CD4-positive, alpha-beta T cell treated with Interleukin-4 for 1 hour (primary cell): ENCODE measurements around the gene ADGRB3.
"Not testable (repeated sequence)": the region's sequence is repeated elsewhere in the genome, so short reads cannot be mapped to it uniquely, and the experiment has no call there.

Source experiments
- DNase-seq, 2 donors: peaks; one replicate each; pipeline ENCODE4 v3.0.0-alpha.2; 2020 to 2022

The ADGRB3 gene

DNA sequence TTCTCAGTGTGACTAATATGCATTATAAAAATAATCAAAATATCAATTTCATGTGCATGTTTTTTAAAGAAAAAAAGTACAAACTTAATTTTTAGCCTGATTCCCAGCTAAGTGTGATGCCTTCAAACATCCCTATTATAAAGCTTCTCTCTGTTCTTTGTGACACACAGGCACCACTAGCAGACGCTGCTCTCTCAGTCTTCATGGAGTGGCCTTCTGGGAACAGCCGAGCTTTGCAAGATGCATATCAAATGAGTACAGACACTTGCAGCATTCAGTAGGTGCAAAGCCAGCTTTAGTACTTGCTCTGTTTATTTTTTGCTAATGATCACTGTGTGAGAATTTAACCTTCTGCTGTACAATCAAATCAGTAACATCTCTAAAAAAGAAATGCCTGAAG is 340.0 kb downstream of the ADGRB3 start:
- no peak for DNase-seq

DNA sequence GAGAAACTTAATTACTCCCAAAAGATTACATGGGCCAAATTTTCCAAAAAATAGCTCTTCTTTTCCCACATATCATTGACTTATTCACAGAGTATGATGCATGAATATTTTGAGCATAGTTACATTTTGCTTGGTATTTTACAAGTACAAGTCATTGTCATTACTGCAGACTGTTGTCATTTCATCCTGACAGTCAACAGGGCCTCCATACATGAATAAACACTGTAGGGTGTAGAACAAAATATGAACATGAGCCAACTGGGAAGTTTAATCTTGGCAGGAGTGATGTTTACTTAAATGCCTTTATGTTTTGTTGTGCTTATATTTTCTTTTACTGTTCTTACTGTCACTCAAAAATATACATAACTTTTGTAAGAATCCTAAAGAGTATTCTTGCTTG is 340.7 kb downstream of the ADGRB3 start:
- DNase-seq, result no peak

DNA sequence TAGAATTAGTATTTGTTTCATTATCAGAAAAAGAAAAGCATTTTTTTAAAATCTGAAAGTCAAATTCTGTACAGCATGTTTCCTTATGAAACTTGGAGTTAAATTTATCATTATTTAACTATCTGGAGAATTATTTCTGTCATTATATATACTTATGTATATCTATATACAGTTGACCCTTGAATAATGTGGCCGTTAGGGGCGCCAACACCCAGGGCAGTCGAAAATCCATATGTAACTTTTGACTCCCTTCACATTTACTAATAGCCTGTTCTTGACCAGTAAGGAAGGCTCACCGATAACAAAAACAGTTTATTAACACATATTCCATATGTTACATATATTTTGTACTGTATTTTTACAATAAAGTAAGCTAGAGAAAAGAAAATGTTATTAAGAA is 341.2 kb downstream of the ADGRB3 start:
- no peak for DNase-seq

DNA sequence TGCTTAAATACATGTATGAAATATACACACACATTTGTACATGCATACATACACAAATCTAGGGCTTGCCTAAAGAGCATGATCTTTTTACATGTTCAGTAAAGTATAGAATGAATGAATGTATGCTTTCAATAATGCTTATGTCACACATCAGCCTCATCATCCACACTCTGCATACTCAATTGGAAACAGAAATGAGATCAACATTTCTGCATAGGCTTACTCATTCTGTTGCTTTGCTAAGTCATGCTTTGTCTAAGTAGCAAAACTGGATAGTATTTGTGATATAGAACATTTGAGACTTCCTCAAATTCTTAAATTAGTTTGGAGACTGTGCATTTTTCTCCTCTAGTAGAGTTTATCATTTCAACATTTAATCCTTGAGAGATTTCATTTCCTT is 343.3 kb downstream of the ADGRB3 start:
- no peak for DNase-seq

DNA sequence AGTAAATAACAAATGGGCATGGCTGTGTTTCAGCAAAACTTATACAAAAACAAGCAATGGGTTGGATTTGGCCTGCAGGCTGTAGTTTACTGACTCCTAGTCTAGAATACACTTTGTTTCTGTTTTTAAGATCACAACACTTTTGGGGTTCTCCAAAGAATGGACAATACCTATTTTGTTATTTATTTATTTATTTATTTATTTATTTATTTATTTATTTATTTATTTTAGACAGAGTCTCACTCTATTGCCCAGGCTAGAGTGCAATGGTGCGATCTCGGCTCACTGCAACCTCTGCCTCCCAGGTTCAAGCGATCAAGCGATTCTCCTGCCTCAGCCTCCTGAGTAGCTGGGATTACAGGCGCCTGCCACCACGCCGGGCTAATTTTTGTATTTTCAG is 346.6 kb downstream of the ADGRB3 start:
- not testable (repeated sequence) for DNase-seq

DNA sequence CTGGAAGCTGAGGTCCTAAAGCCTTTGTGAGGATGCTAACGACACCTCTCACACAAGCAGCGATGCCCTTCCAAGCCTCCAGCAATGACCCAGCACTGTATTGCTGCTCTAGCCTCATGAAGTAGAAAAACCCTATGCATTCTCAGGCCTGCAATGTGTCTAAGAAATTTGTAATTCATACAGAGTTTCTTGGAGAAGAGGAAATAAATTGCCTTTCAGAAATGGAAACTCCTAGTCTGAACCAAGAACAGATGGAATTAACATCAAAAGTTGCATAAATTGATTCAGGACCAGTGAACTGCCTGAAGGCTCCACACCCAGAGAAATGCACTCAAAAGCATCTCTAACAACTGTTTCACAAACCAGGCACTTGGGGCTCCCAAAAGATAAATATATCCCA is 353.6 kb downstream of the ADGRB3 start:
- no peak for DNase-seq

DNA sequence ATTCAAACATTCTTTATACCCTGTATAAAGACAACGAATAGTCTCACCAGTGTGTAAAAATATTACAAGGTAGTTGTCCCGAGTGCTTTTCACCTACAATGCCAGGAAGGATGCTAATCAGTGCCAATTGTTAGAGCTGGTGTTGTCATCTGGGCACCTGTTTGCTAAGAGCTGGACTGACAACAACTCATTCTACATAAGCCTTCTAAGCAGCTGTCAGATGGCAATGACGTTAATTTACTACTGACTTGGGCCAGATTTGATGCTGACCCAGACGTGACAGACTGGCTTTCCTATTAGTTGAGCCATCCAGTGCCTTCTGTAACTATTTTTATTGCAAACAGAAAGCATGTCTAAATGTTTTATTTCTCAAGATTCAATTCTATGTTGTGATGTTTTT is 355.2 kb downstream of the ADGRB3 start:
- DNase-seq, result no peak

DNA sequence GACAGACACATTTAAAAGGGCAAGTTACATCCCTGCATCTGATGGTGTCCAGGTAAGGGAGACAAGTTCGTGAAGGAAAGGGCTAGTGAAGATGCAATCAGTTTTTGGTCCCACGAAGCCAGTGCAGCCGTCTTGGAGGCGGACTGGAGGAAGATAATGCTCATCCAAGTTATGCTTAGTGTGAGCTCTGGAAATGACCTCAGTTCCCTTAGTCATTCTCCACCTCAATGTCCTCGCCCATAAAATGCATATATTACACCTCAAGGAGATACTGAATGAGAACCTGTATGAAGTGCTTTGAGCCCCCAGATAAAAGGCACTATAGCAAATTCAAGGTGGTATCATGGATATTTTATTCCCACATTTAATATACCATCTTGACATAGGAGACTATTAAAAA is 358.8 kb downstream of the ADGRB3 start:
- no peak for DNase-seq

DNA sequence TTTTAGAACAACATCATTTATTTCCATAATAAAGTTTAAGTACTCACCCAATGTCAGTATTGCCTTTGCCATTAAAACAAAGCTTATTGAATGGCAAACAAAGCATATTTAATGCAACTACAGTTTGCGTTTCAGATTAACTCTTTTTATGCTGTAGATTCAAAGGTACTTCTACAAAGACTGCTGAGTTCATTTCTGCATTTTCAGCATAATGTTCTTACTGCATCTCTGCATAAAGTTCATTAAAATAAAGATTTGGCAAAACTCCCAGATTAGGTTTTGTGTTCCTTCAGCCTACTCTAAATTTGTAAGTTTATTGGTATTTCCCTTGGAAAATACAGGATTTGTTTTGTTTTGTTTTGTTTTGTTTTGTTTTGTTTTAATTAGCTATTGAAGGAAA is 359.4 kb downstream of the ADGRB3 start:
- no peak for DNase-seq

DNA sequence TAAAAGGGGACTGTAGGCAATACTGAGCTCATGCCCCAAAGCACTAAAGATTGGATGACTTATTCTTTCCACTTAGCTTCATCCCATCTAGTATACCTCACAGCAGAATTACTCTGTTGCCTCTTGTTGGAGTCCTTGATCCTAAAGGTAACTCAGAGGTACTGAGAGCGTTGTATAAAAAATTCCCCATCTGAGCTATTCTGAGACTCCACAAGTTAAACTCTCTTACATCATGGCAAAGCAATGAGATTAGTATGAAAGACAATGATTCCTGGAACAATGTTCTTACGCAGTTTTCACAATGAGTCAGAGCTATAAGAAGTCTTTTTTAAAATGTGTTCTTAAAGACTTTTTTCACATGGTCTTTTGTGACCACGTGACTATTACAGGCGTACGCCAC is 370.1 kb downstream of the ADGRB3 start:
- DNase-seq, result no peak

DNA sequence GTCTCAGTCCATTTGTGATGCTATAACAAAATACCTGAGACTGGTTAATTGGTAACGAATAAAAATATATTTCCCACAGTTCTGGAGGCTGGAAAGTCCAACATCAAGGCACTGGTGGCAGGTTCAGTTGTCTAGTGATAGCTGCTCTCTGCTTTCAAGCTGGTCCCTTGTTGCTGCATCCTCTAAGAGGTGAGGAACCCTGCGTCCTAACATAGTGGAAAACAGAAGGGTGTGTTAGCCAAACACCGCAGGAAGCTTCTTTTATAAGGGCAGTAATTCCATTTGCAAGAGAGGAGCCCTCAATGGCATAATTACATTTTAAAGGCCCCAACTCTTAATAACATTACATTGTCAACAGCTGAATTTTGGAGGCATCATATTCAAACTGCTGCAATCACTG is 372.7 kb downstream of the ADGRB3 start:
- no peak for DNase-seq

DNA sequence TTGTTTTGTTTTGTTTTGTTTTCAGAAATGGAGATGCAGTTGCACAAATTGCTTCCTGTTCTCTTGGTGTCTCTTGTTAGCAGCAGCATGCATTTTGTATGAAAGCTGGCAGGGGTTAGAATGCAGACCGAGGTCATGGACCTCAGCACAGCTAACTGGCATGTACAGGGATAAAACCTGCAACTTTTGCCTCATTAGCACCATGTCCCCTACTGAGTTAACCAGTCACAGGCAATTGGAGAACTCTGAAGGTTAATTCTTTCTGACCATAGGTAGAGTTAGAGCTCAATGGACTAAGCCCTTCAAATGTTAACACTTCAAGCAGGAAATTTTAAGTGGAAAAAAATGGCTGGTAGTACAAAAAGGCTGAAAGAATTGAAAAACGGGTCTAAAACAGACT is 377.1 kb downstream of the ADGRB3 start:
- DNase-seq, result no peak

DNA sequence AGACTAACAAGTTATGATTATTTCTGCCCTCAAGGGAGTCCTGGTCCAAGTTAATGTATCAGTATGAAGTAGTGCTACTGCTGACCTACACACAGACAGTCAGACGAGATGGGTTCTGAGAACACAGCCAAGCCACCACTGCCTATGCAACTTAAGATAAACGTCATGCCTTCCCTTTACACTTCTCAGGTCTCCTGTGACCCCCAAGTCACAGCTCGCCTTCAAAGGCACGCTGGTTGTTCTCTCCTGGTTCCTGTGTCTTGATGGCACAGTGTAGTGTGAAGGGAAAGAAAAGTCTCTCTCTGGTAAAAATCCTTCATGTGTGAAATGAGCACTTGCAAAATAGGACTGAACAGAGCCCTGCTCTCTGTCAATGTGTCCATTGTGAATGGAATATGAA is 377.8 kb downstream of the ADGRB3 start:
- no peak for DNase-seq

DNA sequence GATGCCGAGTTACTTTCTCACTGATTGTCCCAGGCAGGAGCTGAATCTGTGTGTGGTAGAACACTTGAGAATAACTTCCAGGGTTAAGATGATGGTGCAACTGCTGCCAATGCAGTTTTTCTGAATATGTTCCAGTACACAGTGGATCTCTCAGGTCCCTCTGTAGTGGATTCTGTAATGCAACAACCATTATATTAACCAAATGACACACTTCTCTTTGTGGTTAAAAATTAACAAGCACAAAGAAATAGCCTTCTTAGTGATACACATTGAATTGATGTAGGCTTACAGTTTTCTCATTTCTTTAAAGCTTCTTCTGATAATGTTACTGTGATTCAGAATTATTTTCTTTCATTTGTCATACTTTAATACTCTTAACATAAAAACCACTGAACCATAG is 383.8 kb downstream of the ADGRB3 start:
- no peak for DNase-seq

DNA sequence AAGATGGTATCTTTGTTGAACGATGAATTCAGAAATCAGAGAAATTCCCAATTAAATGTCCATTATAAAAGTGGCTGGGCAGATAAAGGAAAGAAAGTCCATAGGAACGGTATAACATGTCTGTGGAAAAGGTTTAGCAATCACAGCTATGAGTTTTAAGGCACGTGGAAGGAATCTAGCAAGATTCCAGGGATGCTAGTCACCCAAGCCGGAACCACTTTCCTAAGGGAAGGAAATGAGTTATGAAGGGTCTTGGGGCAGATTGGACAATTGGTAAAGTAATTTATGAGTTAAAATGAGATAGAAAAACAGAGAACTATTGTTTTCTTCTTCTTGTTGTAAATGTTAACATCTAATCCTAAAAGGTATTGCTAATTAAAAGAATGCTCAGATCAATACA is 384.8 kb downstream of the ADGRB3 start:
- DNase-seq, result no peak

DNA sequence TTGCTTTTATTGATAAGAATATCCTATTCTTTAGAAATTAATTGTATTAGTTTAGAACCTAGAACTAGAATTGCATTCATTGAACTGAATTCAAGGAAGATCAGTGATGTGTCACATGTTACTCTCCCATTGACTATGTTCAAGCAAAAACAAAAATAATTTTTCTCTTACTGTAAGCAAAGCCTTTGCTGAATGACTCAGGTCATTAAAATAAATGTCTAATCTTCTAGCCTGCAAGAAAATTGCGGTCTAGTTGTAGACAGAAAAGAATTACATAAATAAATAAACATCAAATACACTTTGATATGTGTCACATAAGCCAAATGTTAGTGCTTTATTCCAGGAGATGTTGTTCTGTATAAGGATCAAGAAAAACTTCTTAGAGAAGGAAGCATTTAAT is 387.9 kb downstream of the ADGRB3 start:
- no peak for DNase-seq

DNA sequence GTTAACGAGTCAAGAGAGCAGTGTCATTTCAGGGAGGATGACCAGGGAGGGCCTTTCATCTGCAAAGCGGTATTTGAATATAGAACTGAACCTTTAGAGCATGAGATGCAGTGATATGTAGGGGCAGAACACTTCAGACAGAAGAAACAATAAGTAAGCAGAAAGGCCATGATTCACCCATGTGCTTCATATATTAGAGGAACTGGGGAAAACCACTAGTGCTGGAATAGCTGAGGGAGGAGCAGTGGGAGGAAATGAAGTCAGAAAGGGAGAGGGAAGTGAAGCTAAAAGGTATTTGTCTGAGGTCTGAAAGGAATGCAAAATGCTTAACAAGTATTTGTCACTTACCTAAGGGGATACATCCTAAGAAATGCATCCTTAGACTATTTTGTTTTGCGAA is 391.2 kb downstream of the ADGRB3 start:
- DNase-seq, result no peak

DNA sequence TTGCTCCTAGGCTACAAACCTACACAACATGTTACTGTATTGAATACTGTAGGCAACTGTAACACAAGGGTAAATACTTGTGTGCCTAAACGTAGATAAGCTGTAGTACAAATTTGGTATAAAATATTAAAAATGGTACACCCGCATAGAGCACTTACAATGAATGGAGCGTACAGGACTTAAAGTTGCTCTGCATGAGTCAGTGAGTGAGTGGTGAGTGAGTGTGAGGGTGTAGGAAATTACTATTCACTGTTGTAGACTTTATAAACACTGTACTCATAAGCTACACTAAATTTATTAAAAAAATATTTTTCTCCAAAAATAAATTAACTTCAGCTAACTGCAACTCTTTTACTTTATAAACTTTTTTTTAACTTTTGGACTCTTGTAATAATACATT is 391.6 kb downstream of the ADGRB3 start:
- no peak for DNase-seq

DNA sequence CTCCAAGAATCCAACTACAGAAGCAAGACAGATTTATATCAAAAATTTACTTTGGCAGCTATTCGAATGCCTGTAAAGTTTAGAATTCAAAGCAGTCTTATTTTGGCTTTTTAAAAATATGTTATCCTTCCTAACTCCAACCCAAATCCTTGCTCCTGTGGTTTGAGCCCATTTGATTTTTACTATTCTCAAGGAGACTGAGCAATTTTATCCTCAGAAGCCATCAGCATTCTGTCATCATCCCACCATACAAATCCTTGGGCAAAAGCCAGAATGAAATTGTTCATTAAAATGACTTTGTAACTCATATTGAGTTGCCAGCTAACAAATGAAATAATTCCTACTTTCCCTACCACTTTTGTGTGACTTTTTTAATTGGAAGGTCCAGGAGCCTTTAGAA is 392.8 kb downstream of the ADGRB3 start:
- DNase-seq, result no peak

DNA sequence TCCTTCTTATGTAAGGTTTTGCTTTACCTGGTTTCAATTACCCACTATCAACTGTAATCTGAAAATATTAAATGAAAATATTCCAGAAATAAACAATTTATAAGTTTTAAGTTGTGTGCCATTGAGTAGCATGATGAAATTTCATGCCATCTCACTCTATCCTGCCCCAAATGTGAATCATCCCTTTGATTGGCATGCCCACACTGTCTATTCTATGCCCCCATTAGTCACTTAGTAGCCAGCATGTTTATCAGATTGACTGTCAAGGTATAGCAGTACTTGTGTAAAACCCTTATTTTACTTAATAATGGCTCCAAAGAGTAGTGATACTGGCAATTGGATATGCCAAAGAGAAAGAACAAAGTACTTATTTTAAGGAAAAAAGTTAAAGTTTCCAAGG is 403.8 kb downstream of the ADGRB3 start:
- DNase-seq, result no peak

DNA sequence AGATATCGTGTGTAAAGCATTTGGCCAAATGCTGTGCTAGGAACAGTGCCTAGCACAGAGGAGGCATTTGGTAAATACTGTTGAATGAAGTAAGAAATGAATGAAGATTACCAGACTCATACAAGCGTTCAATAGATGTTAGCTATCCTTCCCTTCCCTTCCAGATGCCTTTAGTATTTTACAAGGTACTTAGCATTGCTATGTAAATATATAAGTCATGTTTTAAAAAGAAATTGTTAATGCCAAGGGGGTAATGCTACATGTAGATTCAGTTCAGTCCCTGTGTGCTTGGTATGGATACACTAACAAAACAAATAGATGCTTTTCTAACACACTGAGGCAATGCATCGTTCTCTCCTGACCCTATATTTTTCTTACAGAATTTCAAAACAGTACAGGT is 407.2 kb downstream of the ADGRB3 start:
- DNase-seq, result no peak

DNA sequence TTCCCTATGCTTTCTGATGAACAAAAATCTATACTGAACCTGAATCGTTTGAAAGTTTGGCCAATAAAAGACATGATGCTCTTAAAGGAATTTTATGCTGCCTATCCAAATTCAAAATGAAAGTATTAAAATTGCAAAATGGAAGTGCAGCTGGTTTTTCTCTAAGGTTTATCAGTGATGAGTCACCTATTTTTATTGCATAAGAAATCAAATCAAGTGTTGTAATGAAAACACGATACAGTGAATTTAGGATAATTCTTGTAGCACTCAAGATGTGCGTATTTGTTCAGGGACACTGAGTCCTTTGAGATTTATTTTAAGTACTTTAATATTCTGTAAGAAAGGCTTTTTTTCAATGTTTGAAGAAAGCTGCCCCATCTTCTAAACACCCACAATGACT is 409.5 kb downstream of the ADGRB3 start:
- no peak for DNase-seq

DNA sequence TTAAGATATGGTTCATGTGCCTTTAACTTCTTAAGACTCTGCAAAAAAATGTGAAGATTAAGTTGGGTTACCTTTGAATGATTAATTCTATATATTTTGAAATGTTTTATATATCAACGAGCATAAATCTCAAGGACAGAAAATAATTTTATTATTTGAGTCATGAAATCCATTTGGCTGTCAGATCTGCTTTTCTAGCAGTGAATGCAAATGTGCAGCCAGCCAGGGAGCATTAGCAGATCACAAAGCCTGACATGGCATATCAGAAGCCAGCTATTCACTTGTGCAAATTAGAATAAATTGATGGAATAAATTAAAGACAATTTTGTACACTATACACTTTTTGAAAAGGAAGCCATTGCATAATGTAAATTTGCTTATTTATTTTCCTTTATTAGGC is 424.3 kb downstream of the ADGRB3 start:
- DNase-seq, result no peak

DNA sequence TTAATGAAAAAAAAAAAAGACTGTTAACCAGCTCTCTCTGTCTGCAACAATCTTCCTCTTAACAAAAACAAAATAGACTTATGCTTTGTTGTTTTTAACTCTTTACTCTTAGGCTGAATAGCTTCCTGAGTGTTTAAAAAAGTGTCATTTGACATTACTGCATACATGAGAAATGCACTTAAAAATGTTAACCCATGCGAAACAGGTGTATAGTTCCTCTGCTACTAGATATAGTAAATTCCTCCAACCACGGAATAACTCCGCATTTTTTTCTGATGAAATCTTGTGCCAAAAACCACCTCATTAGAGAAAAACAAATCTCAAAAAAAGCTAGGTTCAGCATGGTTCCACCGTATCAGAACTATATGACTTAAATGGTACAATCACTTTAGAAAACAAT is 426.0 kb downstream of the ADGRB3 start:
- DNase-seq, result no peak

DNA sequence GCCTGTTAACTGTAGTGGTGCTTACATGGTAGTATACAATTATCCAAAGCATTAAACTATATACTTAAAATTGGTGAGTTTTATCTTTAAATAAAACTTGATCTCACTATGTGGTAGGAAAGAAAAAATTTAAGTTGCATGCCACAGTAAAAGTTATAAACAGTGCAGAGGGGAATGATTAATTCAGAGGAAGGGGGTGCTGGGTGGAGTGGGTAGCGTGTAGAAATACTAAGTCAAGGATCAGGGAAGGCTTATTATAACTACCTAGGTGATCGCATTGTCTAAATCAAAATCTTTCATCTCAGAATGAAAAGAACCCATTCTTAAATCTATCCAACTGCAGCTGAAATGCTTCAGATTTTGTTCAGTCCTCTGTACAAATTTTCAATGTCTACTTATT is 428.3 kb downstream of the ADGRB3 start:
- DNase-seq, result no peak

DNA sequence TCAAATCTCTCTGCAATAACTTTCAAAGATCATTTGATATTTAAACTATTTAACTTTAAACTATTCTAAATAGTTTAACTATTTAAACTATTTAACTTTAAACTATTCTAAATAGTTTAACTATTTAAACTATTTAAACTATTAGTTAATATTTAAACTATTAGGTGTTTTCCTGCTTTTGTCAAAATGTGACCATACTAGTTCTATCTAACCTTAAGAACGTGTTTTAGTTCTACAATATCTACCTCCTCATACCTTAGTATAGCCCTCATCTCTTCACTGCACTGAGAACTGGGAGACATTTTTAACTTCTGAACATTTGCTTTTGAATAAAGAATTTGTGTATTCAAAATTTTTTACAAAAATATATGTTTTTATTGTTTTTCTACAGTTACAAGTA is 429.1 kb downstream of the ADGRB3 start:
- no peak for DNase-seq
